HCT116 (cell line): Measurements from ENCODE around the gene CYB5RL.

Experiments
- POLR2A ChIP-seq: IDR thresholded peaks from 2 replicates; pipeline ENCODE4 v1.7.0; 2011; ENCODE audit warnings: borderline replicate concordance; ENCODE audit not compliant: insufficient read depth, insufficient read length; ENCODE audit errors: extremely low read depth
- TF ChIP-seq, protein P1 (sequence below), 3 experiments: fragments of 200-600 bp in 1 of 3; sonication (generic) in 1 of 3; IDR thresholded peaks in 2 of 3; conservative IDR thresholded peaks in 1 of 3; 2 replicates each; pipeline ENCODE4 v1.5.1; 2012 to 2017; ENCODE audit warnings: low read depth in 2 of 3, low read length in 2 of 3, antibody characterized with exemption in 1 of 3, borderline replicate concordance in 1 of 3, control low read depth in 1 of 3, mild to moderate bottlenecking in 1 of 3, mixed read lengths in 1 of 3, mixed run types in 1 of 3, moderate library complexity in 1 of 3; ENCODE audit not compliant: insufficient read depth in 1 of 3

- TF ChIP-seq, protein P1, sequence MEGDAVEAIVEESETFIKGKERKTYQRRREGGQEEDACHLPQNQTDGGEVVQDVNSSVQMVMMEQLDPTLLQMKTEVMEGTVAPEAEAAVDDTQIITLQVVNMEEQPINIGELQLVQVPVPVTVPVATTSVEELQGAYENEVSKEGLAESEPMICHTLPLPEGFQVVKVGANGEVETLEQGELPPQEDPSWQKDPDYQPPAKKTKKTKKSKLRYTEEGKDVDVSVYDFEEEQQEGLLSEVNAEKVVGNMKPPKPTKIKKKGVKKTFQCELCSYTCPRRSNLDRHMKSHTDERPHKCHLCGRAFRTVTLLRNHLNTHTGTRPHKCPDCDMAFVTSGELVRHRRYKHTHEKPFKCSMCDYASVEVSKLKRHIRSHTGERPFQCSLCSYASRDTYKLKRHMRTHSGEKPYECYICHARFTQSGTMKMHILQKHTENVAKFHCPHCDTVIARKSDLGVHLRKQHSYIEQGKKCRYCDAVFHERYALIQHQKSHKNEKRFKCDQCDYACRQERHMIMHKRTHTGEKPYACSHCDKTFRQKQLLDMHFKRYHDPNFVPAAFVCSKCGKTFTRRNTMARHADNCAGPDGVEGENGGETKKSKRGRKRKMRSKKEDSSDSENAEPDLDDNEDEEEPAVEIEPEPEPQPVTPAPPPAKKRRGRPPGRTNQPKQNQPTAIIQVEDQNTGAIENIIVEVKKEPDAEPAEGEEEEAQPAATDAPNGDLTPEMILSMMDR (IDR thresholded peaks at IDR 0.05 in 2 of 3, conservative IDR thresholded peaks at IDR 0.05 in 1 of 3; ENCODE audit: borderline replicate concordance in 1 of 3, insufficient read depth in 1 of 3, low read depth in 2 of 3, low read length in 2 of 3), result no peak
- no peak for TF ChIP-seq POLR2A
Observed at GRCh38 chr1:54158071-54158470, 41.8 kb downstream of the CYB5RL start.
